Measurements from ENCODE around the gene ARHGEF25. TPM values are rescaled to one million over a fixed set of nuclear protein-coding genes. Genes with fewer than 3 reads are reported as not detected.

ARHGEF25 gene
- total and polyA plus RNA-seq, 2 of the 13 experiments (the other 11 are each of a cell fraction or from before 2014, with no cell fraction given): 11.5 to 12.5 TPM

GRCh38 chr12:57632958-57633840, 22.0 kb downstream of the ARHGEF25 start, which contains the start of gene B4GALNT1 (continued):
- TF ChIP-seq ZNF574 (CRISPR knock-in tag; IDR thresholded peaks at IDR 0.05) (peak; percentile 65), ZNF577 (CRISPR knock-in tag; IDR thresholded peaks at IDR 0.05; ENCODE audit: borderline replicate concordance, low read depth) (no peak), AGO2 (optimal IDR thresholded peaks at IDR 0.05; ENCODE audit: low read depth, low read length) (no peak), STAG1 (CRISPR knock-in tag; IDR thresholded peaks at IDR 0.05) (peak; percentile 75), SP2 (CRISPR knock-in tag; IDR thresholded peaks at IDR 0.05) (0 out of 2 replicates have a peak, but pooled peaks have one; percentile 43), MXD1 (CRISPR knock-in tag; IDR thresholded peaks at IDR 0.05) (no peak; the same call in 1 of the 2 replicates), ZNF234 (CRISPR knock-in tag; conservative IDR thresholded peaks at IDR 0.05) (0 out of 2 replicates have a peak, but pooled peaks have one; percentile 73), KLF16 (CRISPR knock-in tag; IDR thresholded peaks at IDR 0.05) (peak in 1 of 2 experiments; percentile 56; a peak in 1 of 4 replicates), SMAD9 (CRISPR knock-in tag; IDR thresholded peaks at IDR 0.05) (no peak), PTBP1 (IDR thresholded peaks at IDR 0.05; ENCODE audit: low read depth, low read length, poor library complexity, severe bottlenecking) (no peak), FOXM1 (CRISPR knock-in tag; IDR thresholded peaks at IDR 0.05) (no peak), ZNF678 (CRISPR knock-in tag; IDR thresholded peaks at IDR 0.05) (no peak), NCOA2 (CRISPR knock-in tag; IDR thresholded peaks at IDR 0.05) (no peak; the same call in 1 of the 2 replicates), ZNF24 (IDR thresholded peaks at IDR 0.05) (0 out of 2 replicates have a peak, but pooled peaks have one; percentile 19), SNAI1 (CRISPR knock-in tag; IDR thresholded peaks at IDR 0.05; ENCODE audit: borderline replicate concordance) (no peak), IRX3 (CRISPR knock-in tag; IDR thresholded peaks at IDR 0.05; ENCODE audit: borderline replicate concordance, low read depth) (no peak), ATF7-NPFF (CRISPR knock-in tag; IDR thresholded peaks at IDR 0.05; ENCODE audit: low read depth) (peak; percentile 80; the same call in 1 of the 2 replicates), ZBTB3 (CRISPR knock-in tag; IDR thresholded peaks at IDR 0.05; ENCODE audit: borderline replicate concordance, low read depth) (no peak), MLLT10 (CRISPR knock-in tag; IDR thresholded peaks at IDR 0.05) (no peak), ZNF333 (CRISPR knock-in tag; IDR thresholded peaks at IDR 0.05; ENCODE audit: borderline replicate concordance) (no peak), ZEB1 (IDR thresholded peaks at IDR 0.05; ENCODE audit: insufficient replicate concordance, low read depth) (no peak), MED13 (CRISPR knock-in tag; IDR thresholded peaks at IDR 0.05) (no peak)
- TF ChIP-seq, protein P1, sequence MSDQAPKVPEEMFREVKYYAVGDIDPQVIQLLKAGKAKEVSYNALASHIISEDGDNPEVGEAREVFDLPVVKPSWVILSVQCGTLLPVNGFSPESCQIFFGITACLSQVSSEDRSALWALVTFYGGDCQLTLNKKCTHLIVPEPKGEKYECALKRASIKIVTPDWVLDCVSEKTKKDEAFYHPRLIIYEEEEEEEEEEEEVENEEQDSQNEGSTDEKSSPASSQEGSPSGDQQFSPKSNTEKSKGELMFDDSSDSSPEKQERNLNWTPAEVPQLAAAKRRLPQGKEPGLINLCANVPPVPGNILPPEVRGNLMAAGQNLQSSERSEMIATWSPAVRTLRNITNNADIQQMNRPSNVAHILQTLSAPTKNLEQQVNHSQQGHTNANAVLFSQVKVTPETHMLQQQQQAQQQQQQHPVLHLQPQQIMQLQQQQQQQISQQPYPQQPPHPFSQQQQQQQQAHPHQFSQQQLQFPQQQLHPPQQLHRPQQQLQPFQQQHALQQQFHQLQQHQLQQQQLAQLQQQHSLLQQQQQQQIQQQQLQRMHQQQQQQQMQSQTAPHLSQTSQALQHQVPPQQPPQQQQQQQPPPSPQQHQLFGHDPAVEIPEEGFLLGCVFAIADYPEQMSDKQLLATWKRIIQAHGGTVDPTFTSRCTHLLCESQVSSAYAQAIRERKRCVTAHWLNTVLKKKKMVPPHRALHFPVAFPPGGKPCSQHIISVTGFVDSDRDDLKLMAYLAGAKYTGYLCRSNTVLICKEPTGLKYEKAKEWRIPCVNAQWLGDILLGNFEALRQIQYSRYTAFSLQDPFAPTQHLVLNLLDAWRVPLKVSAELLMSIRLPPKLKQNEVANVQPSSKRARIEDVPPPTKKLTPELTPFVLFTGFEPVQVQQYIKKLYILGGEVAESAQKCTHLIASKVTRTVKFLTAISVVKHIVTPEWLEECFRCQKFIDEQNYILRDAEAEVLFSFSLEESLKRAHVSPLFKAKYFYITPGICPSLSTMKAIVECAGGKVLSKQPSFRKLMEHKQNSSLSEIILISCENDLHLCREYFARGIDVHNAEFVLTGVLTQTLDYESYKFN (CRISPR knock-in tag; conservative IDR thresholded peaks at IDR 0.05): no peak
